Activated naive CD4-positive, alpha-beta T cell treated with anti-CD3 and anti-CD28 coated beads, Interleukin-2, amount 50 U/mL, for 72 hours (primary cell): ENCODE data around the gene GAL3ST3. TPM values are rescaled to one million over a fixed set of nuclear protein-coding genes. Genes with fewer than 3 reads are reported as not detected.

Source experiments
- ATAC-seq, 2 donors: fragments of 150-1000 bp; cut with Tn5 transposase; 2 replicates each; pipeline ENCODE4 v1.10.0; 2021; ENCODE audit warnings: mild to moderate bottlenecking in 2 of 2, moderate library complexity in 2 of 2
- DNase-seq, 2 donors: peaks; one replicate each; pipeline ENCODE4 v3.0.0; 2021 to 2022; ENCODE audit warnings: low spot score in 2 of 2
- H3K27ac Mint-ChIP-seq, 2 donors: one replicate each; pipeline ENCODE4 v1.8.0; 2022; ENCODE audit warnings: mild to moderate bottlenecking in 2 of 2, mixed read lengths in 2 of 2
- H3K36me3 Mint-ChIP-seq, 2 donors: one replicate each; pipeline ENCODE4 v1.8.0; 2022; ENCODE audit warnings: mixed read lengths in 2 of 2
- H3K9me3 Mint-ChIP-seq, 2 donors: one replicate each; pipeline ENCODE4 v1.8.0; 2022; ENCODE audit warnings: mixed read lengths in 2 of 2
- total RNA-seq, 2 donors: library from RNA; stranded (reverse); gene quantifications; one replicate each; pipeline ENCODE4 v1.2.3, GENCODE V29; 2022

GAL3ST3 gene
- total RNA-seq, 2 donors from 2014 or later = 0.14 to 1.1 TPM

DNA sequence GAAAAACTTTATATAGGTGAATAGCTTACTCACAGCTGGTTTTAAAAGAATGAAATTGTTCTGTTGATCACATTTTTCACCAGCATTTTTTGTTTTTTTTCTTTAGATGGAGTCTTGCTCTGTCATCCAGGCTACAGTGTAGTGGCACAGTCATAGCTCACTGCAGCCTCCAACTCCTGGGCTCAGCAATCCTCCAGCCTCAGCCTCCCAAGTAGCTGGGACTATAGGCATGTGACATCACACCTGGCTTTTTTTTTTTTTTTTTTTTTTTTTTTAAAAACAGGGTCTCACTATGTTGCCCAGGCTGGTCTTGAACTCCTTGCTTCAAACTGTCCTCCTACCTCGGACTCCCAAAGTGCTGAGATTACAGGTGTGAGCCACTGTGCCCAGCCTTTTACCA is 24.7 kb upstream of the GAL3ST3 start:
- DNase-seq (no peak), ATAC-seq (no peak)
- peak overlapping the region in 1 of 2 donors; percentile 29 for H3K27ac Mint-ChIP-seq
- peaks cover 28 to 54% of the 10 kb centered on the region in 2 donors for H3K36me3 Mint-ChIP-seq
- no peaks in the 10 kb centered on the region for H3K9me3 Mint-ChIP-seq

DNA sequence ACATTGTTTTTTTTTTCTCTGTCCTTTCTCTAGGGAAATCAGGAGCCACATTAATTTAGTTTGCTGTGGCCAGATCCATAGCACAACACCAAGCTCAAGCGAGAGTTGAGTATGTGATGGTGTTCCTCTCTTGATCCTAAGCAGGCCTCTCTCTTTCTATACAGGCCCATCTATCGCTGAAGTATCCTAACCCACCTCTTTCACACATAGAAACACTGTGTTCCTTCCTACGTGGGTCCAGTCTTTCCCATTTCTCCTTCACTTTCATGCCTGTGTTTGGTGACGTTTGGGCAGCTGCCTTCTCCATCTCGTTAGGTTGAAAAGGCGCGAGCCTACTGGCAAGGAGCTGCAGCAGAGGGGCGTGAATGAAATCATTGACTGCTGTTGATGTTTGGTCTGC is 23.6 kb upstream of the GAL3ST3 start:
- peaks cover 34 to 51% of the 10 kb centered on the region in 2 donors for H3K36me3 Mint-ChIP-seq
- H3K9me3 Mint-ChIP-seq = no peaks in the 10 kb centered on the region
- no peak for ATAC-seq
- H3K27ac Mint-ChIP-seq = peak overlapping the region in 1 of 2 donors; percentile 92
- no peak for DNase-seq

- H3K27ac Mint-ChIP-seq = peak overlapping the region; percentile 92 to 97
- H3K9me3 Mint-ChIP-seq = no peaks in the 10 kb centered on the region
- no peak for DNase-seq
- H3K36me3 Mint-ChIP-seq = peaks cover 36 to 51% of the 10 kb centered on the region in 2 donors
- no peak for ATAC-seq
Measured at GRCh38 chr11:66072081-66072480, 23.1 kb upstream of the GAL3ST3 start.

GRCh38 chr11:66071381-66071801 is 22.4 kb upstream of the GAL3ST3 start:
- Mint-ChIP-seq H3K9me3 (no peaks in the 10 kb centered on the region), H3K27ac (peak overlapping the region; percentile 92 to 97), H3K36me3 (peaks cover 43 to 57% of the 10 kb centered on the region in 2 donors)
- DNase-seq (no peak), ATAC-seq (no peak)

DNA sequence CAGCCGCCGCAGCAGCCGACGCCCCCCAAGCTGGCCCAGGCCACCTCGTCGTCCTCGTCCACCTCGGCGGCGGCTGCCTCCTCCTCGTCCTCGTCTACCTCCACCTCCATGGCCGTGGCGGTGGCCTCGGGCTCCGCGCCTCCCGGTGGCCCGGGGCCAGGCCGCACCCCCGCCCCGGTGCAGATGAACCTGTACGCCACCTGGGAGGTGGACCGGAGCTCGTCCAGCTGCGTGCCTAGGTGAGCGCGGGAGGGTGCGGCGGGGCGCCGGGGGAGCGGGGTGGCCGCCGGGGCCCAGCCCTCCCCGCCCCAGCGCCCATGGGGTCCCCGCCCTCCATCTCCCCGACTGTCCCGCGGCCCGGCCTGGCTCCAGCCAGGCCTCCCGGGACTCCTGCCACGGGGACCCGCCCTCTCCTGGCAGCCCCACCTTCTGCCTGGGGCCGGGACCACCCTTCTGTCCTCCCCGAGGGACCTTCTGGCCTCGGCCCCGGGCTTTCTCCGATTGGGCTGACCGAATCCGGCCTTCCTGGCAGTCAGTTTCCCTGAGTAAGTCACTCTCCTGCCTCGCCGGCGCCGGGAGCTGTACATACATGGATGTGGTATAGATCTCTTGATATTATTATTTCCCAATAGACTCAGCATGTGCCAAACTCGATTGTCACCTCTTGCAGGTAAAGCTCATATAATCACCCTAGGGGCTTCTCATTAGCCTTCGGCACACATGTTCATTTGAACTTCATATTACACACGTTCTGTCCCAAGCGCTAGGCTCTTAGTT is 21.8 kb upstream of the GAL3ST3 start:
- DNase-seq (no peak), ATAC-seq (peak in 1 of 2 donors; percentile 2)
- Mint-ChIP-seq H3K9me3 (no peaks in the 10 kb centered on the region), H3K36me3 (peaks cover 46 to 62% of the 10 kb centered on the region in 2 donors), H3K27ac (peak overlapping the region; percentile 92 to 97)

GRCh38 chr11:66069715-66070603 is 21.0 kb upstream of the GAL3ST3 start, which contains the start of gene PACS1:
Gene PACS1, plus strand, starts transcription at chr11:66070272. Its CDS starts 215 bp downstream, at chr11:66070487.
- Mint-ChIP-seq H3K36me3 (peaks cover 46 to 67% of the 10 kb centered on the region in 2 donors), H3K9me3 (no peaks in the 10 kb centered on the region), H3K27ac (peak within 1 kb of the TSS; percentile 92 to 97)
- DNase-seq (peak; percentile 75 to 79), ATAC-seq (peak; percentile 57 to 74)

DNA sequence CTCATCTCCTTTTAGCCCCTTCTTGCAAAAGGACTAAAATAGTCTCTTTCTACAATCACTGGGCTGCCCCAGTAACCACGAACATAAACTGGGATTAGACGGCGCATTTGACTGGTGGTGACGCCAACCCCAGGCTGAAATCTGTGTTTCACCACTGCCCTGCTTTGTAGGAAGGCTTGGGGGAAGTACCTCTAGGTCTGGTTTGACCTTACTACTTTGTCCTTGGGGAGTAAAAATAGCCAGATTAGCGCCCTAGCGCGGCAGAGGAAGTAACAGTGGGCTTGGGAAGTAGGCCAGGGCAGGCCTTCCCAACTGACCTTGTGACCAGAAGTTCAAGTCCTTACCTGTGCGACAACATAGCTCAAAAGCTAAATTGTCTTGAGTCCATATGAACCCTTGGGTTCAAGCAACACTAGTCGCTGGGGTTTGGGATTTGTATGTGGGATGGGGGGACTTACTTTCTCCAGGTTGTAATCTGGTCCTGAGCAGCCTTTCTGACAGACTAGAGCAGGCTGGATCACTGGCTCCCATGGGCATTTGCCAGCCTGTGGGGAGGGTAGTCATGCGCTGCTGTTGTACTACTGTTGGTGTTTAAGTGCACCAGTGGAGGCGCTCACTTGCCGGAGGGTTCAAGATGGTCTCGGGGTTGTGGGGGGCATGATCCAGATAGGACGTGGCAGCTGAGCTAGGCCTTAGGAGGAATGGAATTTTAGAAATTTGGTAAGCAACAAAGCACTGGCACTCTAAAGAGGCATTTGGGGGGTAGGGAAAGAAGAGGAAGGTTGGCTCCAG is 20.2 kb upstream of the GAL3ST3 start:
- DNase-seq (peak in 1 of 2 donors; percentile 42), ATAC-seq (peak; percentile 21 to 78)
- Mint-ChIP-seq H3K36me3 (peaks cover 48 to 69% of the 10 kb centered on the region in 2 donors), H3K9me3 (no peaks in the 10 kb centered on the region), H3K27ac (peak overlapping the region; percentile 76 to 92)

- peaks cover 56 to 70% of the 10 kb centered on the region in 2 donors for H3K36me3 Mint-ChIP-seq
- DNase-seq (peak in 1 of 2 donors; percentile 80), ATAC-seq (peak; percentile 23 to 55)
- no peaks in the 10 kb centered on the region for H3K9me3 Mint-ChIP-seq
- H3K27ac Mint-ChIP-seq = peak overlapping the region; percentile 83 to 92
Measured at GRCh38 chr11:66068154-66068821, 19.3 kb upstream of the GAL3ST3 start.

GRCh38 chr11:66067640-66068039 is 18.7 kb upstream of the GAL3ST3 start:
- H3K9me3 Mint-ChIP-seq = no peaks in the 10 kb centered on the region
- H3K27ac Mint-ChIP-seq = peak overlapping the region in 1 of 2 donors; percentile 92
- no peak for DNase-seq
- ATAC-seq = no peak
- H3K36me3 Mint-ChIP-seq = peaks cover 56 to 70% of the 10 kb centered on the region in 2 donors

GRCh38 chr11:66066751-66067150 is 17.8 kb upstream of the GAL3ST3 start:
- Mint-ChIP-seq H3K36me3 (peaks cover 51 to 65% of the 10 kb centered on the region in 2 donors), H3K9me3 (no peaks in the 10 kb centered on the region)
- no peak for ATAC-seq

GRCh38 chr11:66064571-66064970 is 15.6 kb upstream of the GAL3ST3 start:
- H3K36me3 Mint-ChIP-seq = peaks cover 58 to 75% of the 10 kb centered on the region in 2 donors
- no peaks in the 10 kb centered on the region for H3K9me3 Mint-ChIP-seq
- no peak for DNase-seq
- H3K27ac Mint-ChIP-seq = peak overlapping the region in 1 of 2 donors; percentile 69
- ATAC-seq = no peak

More at GRCh38 chr11:66066751-66067150, 17.8 kb upstream of the GAL3ST3 start:
- H3K27ac Mint-ChIP-seq = peak overlapping the region; percentile 56 to 92
- DNase-seq = no peak

- H3K36me3 Mint-ChIP-seq = peaks cover 54 to 76% of the 10 kb centered on the region in 2 donors
- H3K9me3 Mint-ChIP-seq = no peaks in the 10 kb centered on the region
- peak overlapping the region; percentile 37 to 69 for H3K27ac Mint-ChIP-seq
- DNase-seq (no peak), ATAC-seq (no peak)
Measured at GRCh38 chr11:66063900-66064299, 14.9 kb upstream of the GAL3ST3 start.

DNA sequence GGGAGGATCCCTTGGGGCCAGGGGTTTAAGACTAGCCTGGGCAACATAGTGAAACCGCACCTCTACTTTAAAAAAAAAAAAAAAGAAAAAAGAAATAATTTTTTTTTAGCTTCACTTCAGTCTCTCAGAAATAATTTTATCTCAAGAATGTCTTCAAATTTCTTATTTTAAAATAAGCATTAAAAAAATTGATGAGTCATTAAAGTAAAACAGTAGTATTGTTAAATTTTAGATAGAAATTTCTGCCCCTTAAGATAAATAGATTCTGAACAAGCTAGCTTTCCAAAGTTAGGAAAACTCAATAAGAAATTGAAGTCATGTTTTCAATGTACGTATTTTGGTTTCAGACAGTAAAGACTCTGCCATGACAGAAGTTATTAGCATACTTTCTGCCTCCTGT is 13.4 kb upstream of the GAL3ST3 start:
- H3K27ac Mint-ChIP-seq = peak overlapping the region; percentile 69 to 89
- DNase-seq (no peak), ATAC-seq (no peak)
- H3K36me3 Mint-ChIP-seq = peaks cover 59 to 79% of the 10 kb centered on the region in 2 donors
- H3K9me3 Mint-ChIP-seq = no peaks in the 10 kb centered on the region

DNA sequence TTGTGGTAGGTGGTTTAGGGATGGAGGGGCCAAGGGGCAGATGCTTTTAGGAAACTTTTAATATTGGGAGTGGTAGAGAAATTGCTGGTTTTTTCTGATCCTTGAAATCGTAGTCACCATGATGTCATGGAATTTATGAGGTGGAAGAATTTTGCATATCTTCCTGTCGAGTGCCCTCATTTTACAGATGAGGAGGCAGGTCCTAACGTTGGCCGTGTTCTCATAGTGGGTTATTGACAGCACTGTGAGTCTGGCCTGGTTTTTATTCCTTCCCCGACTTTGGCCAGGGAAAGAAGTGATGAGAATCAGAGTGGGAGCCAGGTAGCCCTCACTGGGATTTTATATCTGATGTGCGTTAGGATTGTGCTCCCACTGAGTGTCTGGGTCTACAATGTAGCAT is 12.3 kb upstream of the GAL3ST3 start:
- Mint-ChIP-seq H3K9me3 (no peaks in the 10 kb centered on the region), H3K36me3 (peaks cover 54 to 82% of the 10 kb centered on the region in 2 donors), H3K27ac (peak overlapping the region; percentile 65 to 72)
- ATAC-seq (no peak), DNase-seq (no peak)

DNA sequence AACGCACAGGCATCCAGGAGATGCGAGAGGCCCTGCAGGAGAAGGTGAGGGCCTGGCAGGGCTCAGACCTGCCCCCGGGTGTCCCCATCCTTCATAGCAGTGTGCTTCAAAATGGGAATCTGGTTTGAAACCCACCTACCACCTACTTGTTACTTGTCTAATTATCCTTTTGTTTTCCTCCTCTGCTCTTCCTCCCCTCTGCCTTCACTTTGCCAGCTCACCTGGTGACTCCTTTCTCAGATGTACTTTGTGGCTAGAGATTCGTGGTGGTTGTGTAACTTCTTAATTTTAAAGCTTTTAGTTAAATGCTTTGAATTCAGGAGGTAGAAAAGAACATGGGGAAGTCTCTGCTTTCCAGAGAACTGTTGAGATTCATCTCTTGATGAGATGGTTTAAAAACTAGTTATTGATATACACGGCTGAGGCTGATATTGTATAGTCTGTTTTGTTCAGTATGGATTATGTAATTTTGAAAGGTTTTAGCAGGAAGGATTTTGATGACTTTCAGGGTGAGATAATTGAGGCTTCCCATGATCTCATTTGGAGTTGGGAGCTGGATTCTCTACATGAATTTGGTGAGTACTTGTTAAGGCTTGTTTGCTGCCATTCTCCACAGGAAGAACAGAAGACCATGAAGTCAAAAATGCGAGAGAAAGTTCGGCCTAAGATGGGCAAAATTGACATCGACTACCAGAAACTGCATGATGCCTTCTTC is 11.2 kb upstream of the GAL3ST3 start:
- peak overlapping the region; percentile 4 to 72 for H3K27ac Mint-ChIP-seq

More for the DNA sequence above, 11.2 kb upstream of the GAL3ST3 start:
- DNase-seq (peak in 1 of 2 donors; percentile 3), ATAC-seq (no peak)
- Mint-ChIP-seq H3K36me3 (peaks cover 52 to 85% of the 10 kb centered on the region in 2 donors), H3K9me3 (no peaks in the 10 kb centered on the region)
